NCI-H128 (cell line): Measurements from ENCODE around the gene HECA.
"Not testable (repeated sequence)": the region's sequence is repeated elsewhere in the genome, so short reads cannot be mapped to it uniquely, and the experiment has no call there.

Experiments
- DNase-seq: peaks from one replicate; lab custom pipeline; 2025; ENCODE audit not compliant: unreplicated experiment; lab: John Stamatoyannopoulos, UW

Gene HECA

GRCh38 chr6:139135578-139136545 lies 982 bp downstream of the HECA start:
- DNase-seq = no peak

- no peak for DNase-seq
Observed at GRCh38 chr6:139137706-139138105, 2.8 kb downstream of the HECA start.

- DNase-seq = not testable (repeated sequence)
Observed at GRCh38 chr6:139140854-139141253, 6.0 kb downstream of the HECA start.

- DNase-seq = no peak
Observed at GRCh38 chr6:139142262-139142661, 7.4 kb downstream of the HECA start.

GRCh38 chr6:139143111-139143510 lies 8.2 kb downstream of the HECA start:
- DNase-seq = no peak

- no peak for DNase-seq
Observed at GRCh38 chr6:139144490-139145085, 9.7 kb downstream of the HECA start.

- DNase-seq = no peak
Observed at GRCh38 chr6:139145661-139146060, 10.8 kb downstream of the HECA start.

- no peak for DNase-seq
Observed at GRCh38 chr6:139146317-139146726, 11.4 kb downstream of the HECA start.

GRCh38 chr6:139147628-139148027 lies 12.7 kb downstream of the HECA start:
- DNase-seq = no peak

GRCh38 chr6:139148557-139149235 lies 13.8 kb downstream of the HECA start:
- DNase-seq = no peak

- DNase-seq = no peak
Observed at GRCh38 chr6:139149383-139149782, 14.5 kb downstream of the HECA start.

GRCh38 chr6:139150920-139151319 lies 16.0 kb downstream of the HECA start:
- DNase-seq = no peak

- DNase-seq = no peak
Observed at GRCh38 chr6:139151425-139152087, 16.7 kb downstream of the HECA start.

- DNase-seq = no peak
Observed at GRCh38 chr6:139152088-139152891, 17.4 kb downstream of the HECA start.

GRCh38 chr6:139152892-139153271 lies 18.0 kb downstream of the HECA start:
- no peak for DNase-seq

GRCh38 chr6:139153855-139154254 lies 19.0 kb downstream of the HECA start:
- no peak for DNase-seq

- DNase-seq = no peak
Observed at GRCh38 chr6:139154881-139155547, 20.1 kb downstream of the HECA start.

- DNase-seq = no peak
Observed at GRCh38 chr6:139156102-139156501, 21.2 kb downstream of the HECA start.

GRCh38 chr6:139156551-139156950 lies 21.7 kb downstream of the HECA start:
- DNase-seq = no peak

- DNase-seq = not testable (repeated sequence)
Observed at GRCh38 chr6:139157086-139157485, 22.2 kb downstream of the HECA start.
